Measurements from ENCODE around the gene COMMD10. TPM values are rescaled to one million over a fixed set of nuclear protein-coding genes. Genes with fewer than 3 reads are reported as not detected.

COMMD10 gene
- total RNA-seq, 3 donors from 2014 or later (not counting 1 experiment from before 2014, with no cell fraction given), result 28.7 to 41.1 (median 35.1) TPM

DNA sequence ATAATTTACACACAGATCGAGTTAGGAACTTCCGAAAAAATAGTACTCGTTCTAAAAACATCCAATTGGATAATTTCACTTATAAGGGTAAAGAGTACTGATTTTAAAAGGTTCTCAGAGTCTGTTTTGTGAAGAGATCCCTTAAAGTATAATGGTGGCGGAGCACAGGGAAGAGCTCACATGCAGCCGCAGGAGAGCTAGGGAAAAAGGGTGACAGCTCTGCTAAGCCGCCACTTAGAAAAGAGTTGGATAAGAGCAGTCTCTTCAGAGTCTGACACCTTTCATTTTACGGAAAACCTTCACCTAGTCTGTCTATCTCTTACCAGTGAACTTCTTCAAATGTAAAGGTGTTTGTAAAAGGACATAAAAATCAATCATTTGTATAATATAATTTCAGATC is 149.9 kb downstream of the COMMD10 start:
- Mint-ChIP-seq H3K9me3 (no peaks in the 10 kb centered on the region), H3K4me1 (peaks cover 0 to 7% of the 10 kb centered on the region in 2 donors), H3K27ac (no peak overlapping the region), H3K27me3 (ENCODE audit: low read depth in 2 of 2) (no peaks in the 10 kb centered on the region), H3K36me3 (no peaks in the 10 kb centered on the region), H3K4me3 (no peak overlapping the region)
- DNase-seq (no peak), ATAC-seq (no peak)
- WGBS (ENCODE audit: insufficient coverage), result 98% methylated on average over 4 of the region's 7 CpGs
- no peaks in the 10 kb centered on the region for H3K9me3 ChIP-seq (ENCODE audit: control insufficient read depth, insufficient read depth, low read length)
- intact Hi-C loops (cut with micrococcal nuclease), result no loop called here
- H3K27ac ChIP-seq (ENCODE audit: low read length), result no peak overlapping the region
- no peak for TF ChIP-seq CTCF (IDR thresholded peaks at IDR 0.05)
- no peaks in the 10 kb centered on the region for H3K27me3 ChIP-seq (ENCODE audit: control insufficient read depth, insufficient read depth, low read length)
- H3K4me3 ChIP-seq (ENCODE audit: low read length), result no peak overlapping the region
- no peaks in the 10 kb centered on the region for H3K4me1 ChIP-seq (ENCODE audit: control insufficient read depth, insufficient read depth, low read length)
- H3K36me3 ChIP-seq (ENCODE audit: control insufficient read depth, insufficient read depth, low read length), result no peaks in the 10 kb centered on the region

DNA sequence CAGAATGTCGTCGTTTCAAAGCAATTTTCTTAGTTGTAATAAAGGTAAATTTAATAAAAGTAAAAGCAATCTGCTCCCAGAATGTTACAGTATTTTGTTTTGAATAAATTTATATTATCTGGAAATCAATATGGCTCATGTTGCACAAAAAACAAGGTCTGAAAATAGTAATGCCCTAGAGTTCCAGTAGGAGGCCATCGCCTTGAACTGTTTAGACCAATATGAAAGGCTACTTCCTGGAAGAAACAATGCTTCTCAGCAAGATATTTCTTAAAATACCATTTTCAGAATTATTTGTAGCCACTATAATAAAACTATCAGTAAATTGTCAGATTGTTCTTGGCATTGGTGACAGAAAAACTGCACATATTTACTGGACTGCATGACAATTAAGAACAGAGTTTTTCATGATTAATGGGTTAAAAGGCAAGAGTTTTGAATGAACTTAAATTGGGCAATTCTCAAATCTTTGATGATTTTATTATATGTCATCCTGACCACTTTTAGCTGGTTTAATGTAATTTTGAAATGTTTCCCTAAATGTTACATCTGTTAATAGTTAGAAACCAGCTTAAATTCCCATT is 153.2 kb downstream of the COMMD10 start:
- Mint-ChIP-seq H3K4me3 (no peak overlapping the region), H3K4me1 (peaks cover 0 to 14% of the 10 kb centered on the region in 2 donors), H3K27me3 (ENCODE audit: low read depth in 2 of 2) (no peaks in the 10 kb centered on the region), H3K36me3 (peaks cover 8% of the 10 kb centered on the region), H3K27ac (no peak overlapping the region), H3K9me3 (no peaks in the 10 kb centered on the region)
- 100% methylated on average over 3 of the region's 3 CpGs for WGBS (ENCODE audit: insufficient coverage)
- Histone ChIP-seq H3K9me3 (ENCODE audit: control insufficient read depth, insufficient read depth, low read length) (no peaks in the 10 kb centered on the region), H3K4me1 (ENCODE audit: control insufficient read depth, insufficient read depth, low read length) (no peaks in the 10 kb centered on the region), H3K27me3 (ENCODE audit: control insufficient read depth, insufficient read depth, low read length) (no peaks in the 10 kb centered on the region), H3K4me3 (ENCODE audit: low read length) (no peak overlapping the region), H3K36me3 (ENCODE audit: control insufficient read depth, insufficient read depth, low read length) (no peaks in the 10 kb centered on the region), H3K27ac (ENCODE audit: low read length) (no peak overlapping the region)
- intact Hi-C loops (cut with micrococcal nuclease), result no loop called here
- no peak for ATAC-seq
- DNase-seq, result no peak
- no peak for TF ChIP-seq CTCF (IDR thresholded peaks at IDR 0.05)

DNA sequence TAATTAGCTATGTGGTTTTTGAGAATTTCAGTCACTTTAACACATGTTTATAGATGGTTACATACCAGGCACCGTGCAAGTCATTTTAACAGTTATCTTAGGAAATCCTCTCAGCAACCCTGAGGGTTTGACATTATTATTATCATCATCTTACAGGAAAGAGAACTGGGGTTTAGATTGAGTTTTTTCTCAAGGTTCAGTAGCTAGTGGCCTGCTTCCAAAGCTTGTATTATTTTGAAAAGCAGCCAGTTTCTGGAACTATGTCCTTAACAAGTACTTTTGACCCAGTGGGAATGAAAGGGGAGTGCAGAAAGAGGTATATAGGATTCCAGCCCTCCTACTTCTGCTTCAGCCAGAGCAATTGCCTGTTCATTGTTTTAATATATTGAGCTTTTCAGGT is 157.5 kb downstream of the COMMD10 start:
- no peaks in the 10 kb centered on the region for H3K27me3 Mint-ChIP-seq (ENCODE audit: low read depth in 2 of 2)
- H3K9me3 Mint-ChIP-seq, result peaks cover 5 to 6% of the 10 kb centered on the region in 2 donors
- TF ChIP-seq CTCF (IDR thresholded peaks at IDR 0.05), result no peak
- Histone ChIP-seq H3K4me3 (ENCODE audit: low read length) (no peak overlapping the region), H3K27me3 (ENCODE audit: control insufficient read depth, insufficient read depth, low read length) (no peaks in the 10 kb centered on the region), H3K36me3 (ENCODE audit: control insufficient read depth, insufficient read depth, low read length) (no peaks in the 10 kb centered on the region), H3K27ac (ENCODE audit: low read length) (no peak overlapping the region), H3K4me1 (ENCODE audit: control insufficient read depth, insufficient read depth, low read length) (no peaks in the 10 kb centered on the region), H3K9me3 (ENCODE audit: control insufficient read depth, insufficient read depth, low read length) (no peaks in the 10 kb centered on the region)
- no peak overlapping the region for H3K4me3 Mint-ChIP-seq
- no peak overlapping the region for H3K27ac Mint-ChIP-seq
- H3K4me1 Mint-ChIP-seq, result peaks cover 0 to 7% of the 10 kb centered on the region in 2 donors
- no CpG with 5 or more reads among the region's 1 CpG for WGBS (ENCODE audit: insufficient coverage)
- intact Hi-C loops (cut with micrococcal nuclease), result no loop called here
- DNase-seq (no peak), ATAC-seq (no peak)
- H3K36me3 Mint-ChIP-seq, result peaks cover 19% of the 10 kb centered on the region

DNA sequence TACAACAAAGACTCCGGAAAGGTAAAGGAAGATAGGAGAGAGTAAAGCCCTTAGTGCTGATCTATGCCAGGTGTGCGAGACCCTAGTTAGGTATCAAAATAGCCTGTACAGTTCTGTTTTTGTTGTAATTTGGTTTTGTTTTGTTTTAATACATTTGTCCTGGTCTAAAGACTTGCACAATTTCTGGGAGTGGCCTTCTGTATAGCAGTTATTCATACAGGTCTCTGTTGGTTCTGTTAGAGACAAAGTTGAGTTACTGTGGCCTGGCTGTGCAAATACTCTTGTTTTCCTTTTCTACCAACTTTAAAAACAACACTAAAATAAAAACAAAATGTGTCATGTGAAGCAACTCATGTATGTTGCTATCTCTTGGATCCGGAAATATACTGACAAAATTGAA is 163.6 kb downstream of the COMMD10 start:
- Mint-ChIP-seq H3K4me3 (no peak overlapping the region), H3K9me3 (peaks cover 5 to 6% of the 10 kb centered on the region in 2 donors), H3K27me3 (ENCODE audit: low read depth in 2 of 2) (no peaks in the 10 kb centered on the region), H3K36me3 (peaks cover 10% of the 10 kb centered on the region), H3K27ac (no peak overlapping the region), H3K4me1 (no peaks in the 10 kb centered on the region)
- no peak for TF ChIP-seq CTCF (IDR thresholded peaks at IDR 0.05)
- Histone ChIP-seq H3K4me1 (ENCODE audit: control insufficient read depth, insufficient read depth, low read length) (no peaks in the 10 kb centered on the region), H3K4me3 (ENCODE audit: low read length) (no peak overlapping the region), H3K27me3 (ENCODE audit: control insufficient read depth, insufficient read depth, low read length) (no peaks in the 10 kb centered on the region), H3K27ac (ENCODE audit: low read length) (no peak overlapping the region), H3K36me3 (ENCODE audit: control insufficient read depth, insufficient read depth, low read length) (no peaks in the 10 kb centered on the region), H3K9me3 (ENCODE audit: control insufficient read depth, insufficient read depth, low read length) (no peaks in the 10 kb centered on the region)
- intact Hi-C loops (cut with micrococcal nuclease), result no loop called here
- ATAC-seq (no peak), DNase-seq (no peak)
- 94% methylated on average over 2 of the region's 3 CpGs for WGBS (ENCODE audit: insufficient coverage)
